Breast epithelium (tissue), 3 donors: Measurements from ENCODE around the gene ITPR1.

Source experiments
- POLR2A ChIP-seq: fragments of 450-650 bp; IDR thresholded peaks from one replicate; pipeline ENCODE4 v1.6.1; 2016; ENCODE audit warnings: antibody characterized with exemption, mild to moderate bottlenecking, moderate library complexity
- POLR2AphosphoS5 ChIP-seq, 3 donors: sonication (generic); formaldehyde crosslinking; IDR thresholded peaks; one replicate each; pipeline ENCODE4 v1.6.1; 2017; ENCODE audit warnings: antibody characterized with exemption in 3 of 3
- TF ChIP-seq, protein P1 (sequence below), 3 donors: fragments of 450-650 bp; IDR thresholded peaks; one replicate each; pipeline ENCODE4 v1.5.1; 2016 to 2017; ENCODE audit warnings: antibody characterized with exemption in 3 of 3, mild to moderate bottlenecking in 3 of 3, moderate library complexity in 3 of 3

DNA sequence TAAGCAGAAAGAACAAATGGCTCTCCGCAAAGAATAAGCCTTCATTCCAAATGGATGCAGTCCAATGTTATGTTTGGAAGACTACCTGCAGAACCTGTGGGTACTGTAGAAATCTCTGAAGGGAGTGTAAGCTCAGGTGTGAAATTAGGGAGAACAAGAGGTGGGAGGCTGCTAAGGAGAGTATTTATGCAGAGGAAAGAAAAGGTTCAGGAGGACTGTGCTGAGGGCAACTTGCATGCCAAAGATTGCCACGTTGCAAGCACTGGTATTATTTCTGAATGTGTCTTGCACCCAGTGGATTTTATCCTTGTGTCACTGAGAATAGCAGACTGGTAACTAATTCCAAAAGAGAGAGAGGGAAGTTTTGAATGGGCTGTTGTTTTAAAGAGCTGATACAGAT is 144.1 kb downstream of the ITPR1 start:
- no peak for TF ChIP-seq POLR2A
- TF ChIP-seq, protein P1, sequence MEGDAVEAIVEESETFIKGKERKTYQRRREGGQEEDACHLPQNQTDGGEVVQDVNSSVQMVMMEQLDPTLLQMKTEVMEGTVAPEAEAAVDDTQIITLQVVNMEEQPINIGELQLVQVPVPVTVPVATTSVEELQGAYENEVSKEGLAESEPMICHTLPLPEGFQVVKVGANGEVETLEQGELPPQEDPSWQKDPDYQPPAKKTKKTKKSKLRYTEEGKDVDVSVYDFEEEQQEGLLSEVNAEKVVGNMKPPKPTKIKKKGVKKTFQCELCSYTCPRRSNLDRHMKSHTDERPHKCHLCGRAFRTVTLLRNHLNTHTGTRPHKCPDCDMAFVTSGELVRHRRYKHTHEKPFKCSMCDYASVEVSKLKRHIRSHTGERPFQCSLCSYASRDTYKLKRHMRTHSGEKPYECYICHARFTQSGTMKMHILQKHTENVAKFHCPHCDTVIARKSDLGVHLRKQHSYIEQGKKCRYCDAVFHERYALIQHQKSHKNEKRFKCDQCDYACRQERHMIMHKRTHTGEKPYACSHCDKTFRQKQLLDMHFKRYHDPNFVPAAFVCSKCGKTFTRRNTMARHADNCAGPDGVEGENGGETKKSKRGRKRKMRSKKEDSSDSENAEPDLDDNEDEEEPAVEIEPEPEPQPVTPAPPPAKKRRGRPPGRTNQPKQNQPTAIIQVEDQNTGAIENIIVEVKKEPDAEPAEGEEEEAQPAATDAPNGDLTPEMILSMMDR (IDR thresholded peaks at IDR 0.05), result no peak
- no peak for TF ChIP-seq POLR2AphosphoS5 (IDR thresholded peaks at IDR 0.05)
